Common myeloid progenitor, CD34-positive (primary cell): ENCODE results near the gene INO80.

Source experiments
- CTCF ChIA-PET: fragments of 350-600 bp; sonication (Branson Sonifier 250); formaldehyde crosslinking; loops from one replicate; lab custom pipeline; 2021; ENCODE audit warnings: antibody characterized with exemption; lab: Charles Lee
- POLR2A ChIA-PET: fragments of 350-600 bp; sonication (Branson Sonifier 250); formaldehyde crosslinking; loops from one replicate; lab custom pipeline; 2021; ENCODE audit warnings: antibody characterized with exemption; lab: Charles Lee
- DNase-seq, 3 donors: peaks; one replicate each; pipeline versions ENCODE4 v3.0.0 to v3.0.0-alpha.2; 2013
- H3K27ac ChIP-seq, 2 experiments: 1 replicate in 1 of 2; 2 replicates in 1 of 2; pipeline ENCODE4 v1.7.0; 2013; ENCODE audit warnings: inconsistent platforms in 2 of 2, low read length in 2 of 2, mild to moderate bottlenecking in 2 of 2, low read depth in 1 of 2, moderate library complexity in 1 of 2; ENCODE audit not compliant: severe bottlenecking in 2 of 2, insufficient read depth in 1 of 2, poor library complexity in 1 of 2
- H3K27me3 ChIP-seq, 5 experiments: replicated peaks in 2 of 5; 1 replicate in 3 of 5; 2 replicates in 2 of 5; pipeline versions ENCODE4 v1.6.1 to v1.7.0; 2013; ENCODE audit warnings: low read length in 4 of 5, mild to moderate bottlenecking in 2 of 5, moderate library complexity in 2 of 5, inconsistent platforms in 1 of 5; ENCODE audit not compliant: insufficient read depth in 5 of 5, control insufficient read depth in 4 of 5
- H3K36me3 ChIP-seq, 4 experiments: 1 replicate in 2 of 4; 2 replicates in 2 of 4; pipeline versions ENCODE4 v1.6.1 to v1.7.0; 2013; ENCODE audit warnings: low read length in 3 of 4, control low read depth in 1 of 4, mild to moderate bottlenecking in 1 of 4; ENCODE audit not compliant: control insufficient read depth in 4 of 4, insufficient read depth in 4 of 4
- H3K4me1 ChIP-seq, 4 experiments: 1 replicate in 3 of 4; 2 replicates in 1 of 4; pipeline versions ENCODE4 v1.6.1 to v1.7.1; 2013; ENCODE audit warnings: low read length in 3 of 4, mild to moderate bottlenecking in 3 of 4, control low read depth in 1 of 4, inconsistent platforms in 1 of 4, moderate library complexity in 1 of 4; ENCODE audit not compliant: control insufficient read depth in 4 of 4, insufficient read depth in 4 of 4; ENCODE audit errors: control extremely low read depth in 1 of 4
- H3K4me3 ChIP-seq, 7 experiments: 1 replicate in 4 of 7; 2 replicates in 3 of 7; pipeline versions ENCODE4 v1.5.1 to v1.7.0; 2013; ENCODE audit warnings: mild to moderate bottlenecking in 7 of 7, low read length in 6 of 7, moderate library complexity in 6 of 7, inconsistent platforms in 2 of 7, low read depth in 2 of 7, control low read depth in 1 of 7; ENCODE audit not compliant: insufficient read depth in 4 of 7, control insufficient read depth in 1 of 7; ENCODE audit errors: extremely low read depth in 1 of 7
- H3K9me3 ChIP-seq, 5 experiments: 1 replicate in 4 of 5; 2 replicates in 1 of 5; pipeline versions ENCODE4 v1.6.1 to v1.7.1; 2013; ENCODE audit warnings: low read length in 4 of 5, mild to moderate bottlenecking in 2 of 5, inconsistent platforms in 1 of 5, low read depth in 1 of 5, moderate library complexity in 1 of 5; ENCODE audit not compliant: control insufficient read depth in 4 of 5, insufficient read depth in 2 of 5; ENCODE audit errors: control extremely low read depth in 1 of 5
- WGBS: methylation state at CpG from one replicate; pipeline ENCODE4 v1.1.5; 2013; ENCODE audit not compliant: insufficient coverage; 5-methylcytosine and 5-hydroxymethylcytosine counted together

INO80 gene

GRCh38 chr15:40959331-40960141, 156.5 kb downstream of the INO80 start:
- Histone ChIP-seq H3K9me3 (no peaks in the 10 kb centered on the region), H3K4me3 (peak overlapping the region in 1 of 7 experiments; percentile 4), H3K27me3 (no peaks in the 10 kb centered on the region), H3K27ac (no peak overlapping the region), H3K36me3 (no peaks in the 10 kb centered on the region), H3K4me1 (peaks cover 0 to 11% (median 9%) of the 10 kb centered on the region in 4 experiments)
- ChIA-PET CTCF (interaction anchor here (0.6 to 2.2 kb wide), 4 partner anchors 10 to 62 kb away, joined by 3 to 6 read pairs (median 4); no protein-coding TSS in a partner anchor), POLR2A (no interaction called here)
- DNase-seq = peak in 2 of 3 donors; percentile 66 to 73
- WGBS = 78% methylated on average over 9 of the region's 22 CpGs

DNA sequence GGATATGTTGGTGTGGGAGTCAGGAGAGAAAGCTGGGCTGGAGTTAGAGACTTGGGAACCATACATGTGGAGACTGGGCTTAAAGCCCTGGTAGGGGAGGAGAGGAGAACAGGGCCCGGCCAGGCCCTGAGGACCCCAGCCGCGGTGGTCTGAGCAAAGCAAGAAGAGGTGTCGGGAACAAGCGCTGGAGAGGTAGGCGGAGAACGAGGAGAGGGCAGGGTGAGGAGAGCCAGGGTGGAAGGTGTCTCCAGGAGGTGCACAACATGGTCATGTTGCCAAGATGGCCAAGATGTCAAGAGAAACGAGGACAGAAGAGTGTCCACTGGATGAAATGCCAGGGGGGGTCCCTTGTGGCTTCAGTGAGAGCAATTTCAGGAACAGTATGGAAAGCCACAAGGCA, 157.4 kb downstream of the INO80 start:
- CTCF ChIA-PET = interaction anchor here (1.5 to 2.2 kb wide), 3 partner anchors 17 to 63 kb away, joined by 5 to 7 read pairs (median 6); no protein-coding TSS in a partner anchor

DNA sequence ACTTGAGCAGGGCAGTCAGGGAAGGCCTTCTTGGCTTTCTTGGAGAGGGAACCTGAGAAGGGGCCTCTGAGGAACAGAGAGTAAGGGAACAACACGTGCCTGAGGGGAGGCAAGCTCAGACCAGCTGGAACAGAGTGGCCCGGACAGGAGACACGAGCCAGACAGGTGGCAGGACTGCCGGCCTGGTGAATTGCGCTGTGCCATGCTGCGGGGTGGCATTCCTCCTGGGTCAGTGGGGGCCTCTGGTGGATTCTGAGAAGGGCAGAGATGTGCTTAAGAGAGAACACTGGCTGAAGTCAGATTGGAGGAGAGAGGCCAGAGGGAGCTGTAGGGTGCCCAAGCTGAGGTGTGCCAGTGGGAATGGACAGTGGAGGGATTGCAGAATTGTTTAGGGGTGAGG, 157.9 kb downstream of the INO80 start:
- ChIA-PET POLR2A (no interaction called here), CTCF (interaction anchor here (1.3 to 2.2 kb wide), 4 partner anchors 11 to 64 kb away, joined by 4 to 7 read pairs (median 6); no protein-coding TSS in a partner anchor)
- Histone ChIP-seq H3K27ac (no peak overlapping the region), H3K36me3 (no peaks in the 10 kb centered on the region), H3K4me1 (peaks cover 0 to 21% (median 19%) of the 10 kb centered on the region in 4 experiments), H3K9me3 (no peaks in the 10 kb centered on the region), H3K27me3 (peaks cover 0 to 7% (median 0%) of the 10 kb centered on the region in 5 experiments), H3K4me3 (no peak overlapping the region)
- no peak for DNase-seq
- WGBS = 84% methylated on average over 2 of the region's 6 CpGs

More for the DNA sequence above, 157.4 kb downstream of the INO80 start:
- Histone ChIP-seq H3K4me1 (peaks cover 0 to 16% (median 13%) of the 10 kb centered on the region in 4 experiments), H3K4me3 (no peak overlapping the region), H3K9me3 (no peaks in the 10 kb centered on the region), H3K36me3 (no peaks in the 10 kb centered on the region), H3K27me3 (peaks cover 0 to 7% (median 0%) of the 10 kb centered on the region in 5 experiments), H3K27ac (no peak overlapping the region)
- DNase-seq = no peak
- POLR2A ChIA-PET = no interaction called here
- 85% methylated on average over 7 of the region's 8 CpGs for WGBS

GRCh38 chr15:40957581-40958051, 158.5 kb downstream of the INO80 start:
- ChIA-PET POLR2A (no interaction called here), CTCF (interaction anchor here (1.3 to 2.2 kb wide), 4 partner anchors 11 to 64 kb away, joined by 4 to 7 read pairs (median 6); no protein-coding TSS in a partner anchor)
- no peak overlapping the region for H3K4me3 ChIP-seq
- H3K9me3 ChIP-seq = no peaks in the 10 kb centered on the region
- H3K4me1 ChIP-seq = peaks cover 0 to 25% (median 24%) of the 10 kb centered on the region in 4 experiments
- 98% methylated on average over 7 of the region's 9 CpGs for WGBS
- DNase-seq = no peak
- H3K27me3 ChIP-seq = peaks cover 0 to 7% (median 0%) of the 10 kb centered on the region in 5 experiments
- no peaks in the 10 kb centered on the region for H3K36me3 ChIP-seq
- H3K27ac ChIP-seq = no peak overlapping the region

GRCh38 chr15:40957041-40957555, 159.0 kb downstream of the INO80 start:
- H3K27ac ChIP-seq = no peak overlapping the region
- no peaks in the 10 kb centered on the region for H3K36me3 ChIP-seq
- H3K27me3 ChIP-seq = peaks cover 0 to 8% (median 0%) of the 10 kb centered on the region in 5 experiments
- H3K4me1 ChIP-seq = peaks cover 0 to 30% (median 28%) of the 10 kb centered on the region in 4 experiments
- 95% methylated on average over 2 of the region's 4 CpGs for WGBS
- POLR2A ChIA-PET = no interaction called here
- DNase-seq = no peak
- H3K9me3 ChIP-seq = no peaks in the 10 kb centered on the region
- no peak overlapping the region for H3K4me3 ChIP-seq
- CTCF ChIA-PET = interaction anchor here (1.3 to 1.8 kb wide), 4 partner anchors 12 to 46 kb away, joined by 4 to 7 read pairs (median 5); no protein-coding TSS in a partner anchor

GRCh38 chr15:40956541-40956982, 159.5 kb downstream of the INO80 start:
- POLR2A ChIA-PET = no interaction called here
- H3K27ac ChIP-seq = no peak overlapping the region

More at GRCh38 chr15:40956541-40956982, 159.5 kb downstream of the INO80 start:
- Histone ChIP-seq H3K27me3 (peaks cover 0 to 8% (median 0%) of the 10 kb centered on the region in 5 experiments), H3K4me1 (peaks cover 0 to 30% (median 28%) of the 10 kb centered on the region in 4 experiments), H3K4me3 (no peak overlapping the region), H3K9me3 (no peaks in the 10 kb centered on the region), H3K36me3 (no peaks in the 10 kb centered on the region)
- CTCF ChIA-PET = interaction anchor here (1.8 kb wide), 1 partner anchor 14 kb away, joined by 5 read pairs; no protein-coding TSS in a partner anchor
- DNase-seq = no peak
- 94% methylated on average over 3 of the region's 3 CpGs for WGBS
